Stimulated activated CD4-positive, alpha-beta T cell treated with anti-CD3 and anti-CD28 coated beads, Interleukin-4, amount 100 ng/mL, for 1 hour (primary cell): ENCODE results near the gene UCHL5.
A peak's percentile ranks its signal among the peaks of the same experiment; 100 is the strongest.

Source experiments
- DNase-seq: peaks from one replicate; pipeline ENCODE4 v3.0.0-alpha.2; 2020

UCHL5 gene, protein sequence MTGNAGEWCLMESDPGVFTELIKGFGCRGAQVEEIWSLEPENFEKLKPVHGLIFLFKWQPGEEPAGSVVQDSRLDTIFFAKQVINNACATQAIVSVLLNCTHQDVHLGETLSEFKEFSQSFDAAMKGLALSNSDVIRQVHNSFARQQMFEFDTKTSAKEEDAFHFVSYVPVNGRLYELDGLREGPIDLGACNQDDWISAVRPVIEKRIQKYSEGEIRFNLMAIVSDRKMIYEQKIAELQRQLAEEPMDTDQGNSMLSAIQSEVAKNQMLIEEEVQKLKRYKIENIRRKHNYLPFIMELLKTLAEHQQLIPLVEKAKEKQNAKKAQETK

DNA sequence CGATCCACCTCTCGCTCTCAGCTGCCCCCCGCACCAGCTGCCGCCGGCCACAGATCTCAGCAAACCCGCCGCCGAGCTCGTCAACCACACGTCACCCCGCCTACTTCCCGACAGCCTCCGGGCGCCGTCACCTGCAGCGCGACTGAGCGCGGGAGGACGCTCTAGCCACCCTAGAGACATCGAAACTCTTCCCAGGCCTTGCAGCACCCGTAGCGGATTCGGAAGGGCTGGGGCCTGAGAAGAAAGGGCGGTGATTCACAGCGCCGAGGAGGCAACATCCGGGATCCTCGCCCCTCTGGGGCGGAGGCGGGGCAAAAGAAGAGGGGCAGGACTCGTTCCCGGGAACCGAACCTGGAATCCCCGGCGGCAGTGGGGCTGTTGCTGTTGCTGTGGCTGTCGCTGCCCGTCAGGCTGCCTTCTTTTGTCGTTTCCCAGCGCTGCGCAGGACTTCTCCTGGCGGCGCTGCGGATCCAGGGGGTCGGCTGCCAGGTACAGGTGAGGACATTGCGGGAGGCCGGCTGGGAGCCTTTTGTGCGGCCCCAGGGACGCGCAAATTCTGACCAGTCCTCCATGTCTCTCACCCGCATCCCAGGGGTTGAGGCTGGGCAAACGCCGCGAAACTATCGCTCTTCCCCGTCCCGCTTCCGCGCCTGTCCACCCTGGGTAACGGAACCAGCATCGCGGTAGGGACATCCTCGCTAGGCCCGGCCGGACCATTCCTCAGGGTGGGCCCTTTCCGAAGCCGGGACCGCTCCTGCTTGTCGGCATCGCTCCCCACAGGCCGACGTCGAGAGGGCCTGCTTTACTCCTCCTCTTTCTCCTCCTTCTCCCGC is at the start of gene UCHL5, which contains the start of gene RO60:
Gene UCHL5 (minus strand): TSS at position 79 of the 833 bp plus-strand sequence. CDS start 100 bp downstream, outside the sequence.
Gene RO60 (plus strand): TSS at position 331 of the 833 bp plus-strand sequence. CDS start 9,443 bp downstream, outside the sequence.
- peak; percentile 93 for DNase-seq

DNA sequence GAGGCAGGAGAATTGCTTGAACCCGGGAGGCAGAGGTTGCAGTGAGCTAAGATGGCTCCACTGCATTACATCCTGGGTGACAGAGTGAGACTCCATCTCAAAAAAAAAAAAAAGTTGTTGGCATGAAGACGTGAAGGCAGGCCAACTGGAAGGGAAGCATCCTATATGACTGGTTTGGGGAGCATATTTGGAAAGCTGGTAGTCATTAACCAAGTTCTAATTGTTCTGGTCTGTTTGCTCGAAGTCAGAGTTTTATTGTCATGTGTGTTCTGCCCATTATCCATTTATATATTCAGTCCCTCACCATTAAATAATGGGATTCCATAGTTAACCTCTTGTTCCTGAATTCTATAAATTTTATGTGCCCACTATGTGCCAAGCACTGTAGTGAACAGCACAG is 49.3 kb upstream of the UCHL5 start:
- no peak for DNase-seq

DNA sequence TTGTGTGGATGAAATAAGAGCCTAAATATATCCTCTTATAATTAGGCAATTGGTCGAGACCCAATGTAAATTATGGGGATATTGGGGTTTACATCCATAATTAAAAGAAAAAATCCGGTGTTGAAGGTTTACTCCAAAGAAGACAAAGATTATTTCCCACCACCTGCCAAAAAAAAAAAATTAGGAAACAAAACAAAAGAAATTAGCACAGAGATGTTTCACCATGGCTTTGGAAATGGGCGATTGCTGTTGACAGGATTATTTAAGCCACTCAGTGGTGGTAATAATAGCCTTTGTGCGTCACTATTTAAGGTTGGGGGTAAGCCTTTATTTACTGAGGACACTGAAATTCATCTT is 46.6 kb upstream of the UCHL5 start:
- no peak for DNase-seq

DNA sequence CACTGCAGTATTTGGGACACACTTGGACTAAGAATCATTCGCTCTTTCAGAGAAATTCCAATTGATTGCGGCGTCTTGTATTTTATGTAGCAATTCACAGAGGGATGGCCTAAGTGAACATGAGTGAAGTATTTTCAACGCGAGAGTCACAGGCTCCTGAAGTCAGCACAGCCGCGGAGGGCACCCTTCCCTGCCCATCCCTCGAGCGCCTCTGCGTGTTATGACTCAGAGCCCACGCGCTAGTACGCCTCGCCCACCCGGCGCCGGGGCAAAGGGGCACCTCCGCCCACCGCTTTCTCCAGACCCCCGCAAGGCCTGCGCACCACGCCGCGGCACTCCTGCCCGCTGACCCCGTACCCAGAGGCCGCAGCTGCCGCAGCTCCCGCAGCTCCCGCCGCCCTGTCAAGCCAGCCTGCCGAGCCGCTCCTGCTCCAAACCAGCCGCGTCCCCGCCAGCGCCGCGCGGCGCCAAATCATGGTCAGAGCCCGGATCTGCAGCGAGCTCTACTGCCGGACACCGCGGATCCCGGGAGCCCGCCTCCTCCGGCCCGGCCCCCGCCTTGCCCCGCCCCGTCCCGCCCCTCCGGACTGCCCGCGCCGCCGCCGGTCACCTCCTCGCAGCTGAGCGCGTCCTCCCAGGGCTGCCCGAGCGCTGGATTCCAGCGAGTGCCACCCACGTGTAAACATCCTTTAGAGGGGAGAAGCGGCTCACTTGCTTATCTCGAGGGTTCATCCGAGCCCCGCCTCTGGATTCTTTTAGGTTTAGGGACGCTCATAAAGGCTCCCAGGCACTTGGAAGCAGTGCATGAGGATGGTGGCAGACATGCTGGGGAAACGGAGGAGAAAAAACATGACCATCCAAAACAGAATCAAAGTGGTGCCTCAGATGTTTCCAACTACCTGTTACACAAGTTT is 46.0 kb upstream of the UCHL5 start, which contains the start of gene GLRX2:
Gene GLRX2 (minus strand): TSS at position 508 of the 914 bp plus-strand sequence. CDS start 32 bp downstream, at position 476.
- peak; percentile 64 for DNase-seq

DNA sequence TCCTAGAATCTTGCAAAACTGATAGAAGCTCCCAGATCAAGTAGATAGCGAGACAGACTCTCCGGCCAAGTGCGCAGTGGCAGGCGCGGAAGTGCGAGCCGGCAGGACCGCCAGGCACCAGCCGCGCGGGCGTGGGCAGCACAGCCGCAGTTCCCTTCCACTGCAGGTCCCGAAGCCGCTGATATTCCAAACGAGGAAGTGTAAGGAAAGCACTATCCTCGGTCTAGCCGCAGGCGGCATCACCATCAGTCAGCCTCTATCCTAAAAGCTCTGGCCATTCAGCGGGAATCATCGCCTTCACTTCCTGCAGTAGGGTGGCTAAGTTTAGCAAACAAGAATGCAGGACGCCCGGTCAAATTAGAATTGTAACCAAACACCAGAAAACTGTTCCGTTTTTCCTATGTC is 45.3 kb upstream of the UCHL5 start:
- peak; percentile 21 for DNase-seq

DNA sequence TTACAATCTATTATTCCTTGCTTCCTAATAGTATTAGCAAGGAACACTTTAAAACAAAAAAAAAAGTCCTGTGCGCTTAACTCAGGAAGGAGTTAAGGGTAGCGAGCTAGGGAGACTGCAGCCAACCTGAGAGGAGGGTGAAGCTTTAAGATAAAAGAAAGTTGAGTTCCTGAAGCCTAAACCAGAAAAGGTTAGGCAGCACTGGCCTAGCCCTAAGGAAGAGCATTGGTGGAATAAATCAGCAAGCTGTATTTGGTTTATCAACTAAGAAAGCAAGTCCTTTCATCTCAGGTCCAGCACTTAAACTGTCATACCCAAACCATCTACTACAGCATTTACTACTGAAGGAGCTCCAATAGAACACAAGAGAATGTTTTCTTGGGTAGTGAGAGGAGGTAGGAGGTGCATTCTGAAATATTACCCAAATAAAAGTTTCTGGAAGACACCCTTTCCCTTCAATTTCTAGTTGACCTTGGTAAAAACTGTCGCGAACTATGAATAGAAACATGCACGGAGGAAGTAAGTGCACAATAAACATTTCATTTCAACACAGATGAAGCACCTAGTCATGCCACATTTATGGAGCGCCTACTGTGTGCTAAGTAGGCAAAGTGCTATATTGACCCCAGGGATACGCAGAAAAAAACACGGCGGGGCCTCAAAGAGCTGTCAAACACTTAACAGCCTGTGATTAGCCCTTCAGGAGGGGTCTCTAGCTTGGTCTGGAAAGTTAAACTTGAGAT is 44.8 kb upstream of the UCHL5 start:
- DNase-seq: no peak

DNA sequence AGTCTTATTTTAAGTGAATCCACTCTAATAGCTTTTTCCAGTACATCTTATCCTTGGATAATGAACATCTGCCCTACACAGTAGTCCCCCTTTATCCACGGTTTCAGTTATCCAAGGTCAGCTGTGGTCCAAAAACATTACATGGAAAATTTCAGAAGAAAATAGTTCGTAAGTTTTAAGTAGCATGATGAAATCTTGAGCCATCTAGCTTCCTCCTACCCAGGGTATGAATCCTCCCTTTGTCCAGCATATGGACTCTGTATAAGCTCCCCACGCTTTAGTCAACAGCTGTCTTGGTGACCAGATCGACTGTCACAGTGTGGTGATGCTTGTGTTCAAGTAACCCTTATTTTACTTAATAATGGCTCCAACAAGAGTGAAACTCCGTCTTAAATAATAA is 43.5 kb upstream of the UCHL5 start:
- DNase-seq: no peak

DNA sequence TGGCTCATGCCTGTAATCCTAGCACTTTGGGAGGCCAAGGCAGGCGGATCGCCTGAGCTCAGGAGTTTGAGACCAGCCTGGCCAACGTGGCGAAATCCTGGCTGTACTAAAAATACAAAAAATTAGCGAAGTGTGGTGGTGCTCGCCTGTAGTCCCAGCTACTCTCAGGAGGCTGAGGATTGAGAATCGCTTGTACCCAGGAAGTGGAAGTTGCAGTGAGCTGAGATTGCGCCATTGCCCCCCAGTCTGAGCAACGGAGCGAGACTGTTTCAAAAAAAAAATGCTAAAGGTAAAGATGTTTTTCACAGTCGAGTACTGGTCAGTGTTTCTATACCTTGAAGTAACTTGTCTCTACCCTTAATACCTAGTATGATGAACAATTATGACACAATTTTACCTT is 35.0 kb upstream of the UCHL5 start:
- DNase-seq: no peak

DNA sequence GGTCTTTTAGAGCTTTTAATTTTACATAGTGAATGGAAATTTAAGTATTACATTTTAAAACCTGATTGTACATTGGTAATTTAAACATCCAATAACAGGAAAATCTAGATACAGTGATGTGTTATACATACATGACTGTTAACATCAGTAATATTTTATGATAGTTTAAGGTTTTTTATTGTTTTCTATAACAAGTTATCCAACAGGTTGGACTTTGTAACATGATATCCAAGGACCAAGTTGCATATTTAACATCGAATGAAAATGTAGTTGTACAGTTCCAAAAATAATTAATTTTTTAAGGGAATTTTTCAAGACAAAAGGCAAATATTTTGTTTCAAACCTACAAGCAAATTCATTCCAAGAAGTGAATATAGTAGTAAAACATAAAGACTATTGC is 31.7 kb upstream of the UCHL5 start:
- DNase-seq: no peak

DNA sequence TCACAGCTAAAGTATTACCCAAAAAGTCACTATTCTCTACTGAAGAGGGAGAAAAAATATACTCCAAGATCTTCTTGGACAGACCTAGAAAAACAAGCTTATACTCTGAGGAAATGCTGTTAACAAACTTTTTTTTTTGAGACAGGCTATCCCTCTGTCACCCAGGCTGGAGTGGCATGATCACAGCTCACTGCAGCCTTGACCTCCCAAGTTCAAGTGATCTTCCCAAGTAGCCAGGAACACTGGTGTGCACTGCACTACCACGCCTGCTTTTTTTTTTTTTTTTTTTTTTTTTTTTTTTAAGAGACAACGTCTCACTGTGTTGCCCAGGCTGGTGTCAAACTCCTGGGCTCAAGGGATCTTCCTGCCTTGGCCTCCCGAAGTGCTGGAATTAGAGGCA is 28.7 kb upstream of the UCHL5 start:
- no peak for DNase-seq

DNA sequence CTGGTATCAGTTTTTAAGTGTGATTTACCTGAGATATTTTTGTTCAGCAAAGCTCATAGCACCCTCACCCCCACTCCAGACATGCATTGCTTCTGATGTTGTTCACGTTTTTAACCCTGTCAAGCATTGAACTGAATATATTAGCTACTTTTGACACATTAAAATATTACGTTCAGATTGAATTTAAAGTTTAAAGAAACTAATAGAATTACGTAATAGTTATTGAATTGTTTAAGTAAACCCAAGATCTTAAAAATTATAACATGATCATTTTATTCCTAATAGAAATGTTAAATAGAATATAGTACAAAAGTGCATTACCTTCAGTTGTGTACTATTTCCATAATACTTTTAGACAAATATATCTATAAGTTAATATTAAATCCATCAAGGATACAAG is 27.2 kb upstream of the UCHL5 start:
- DNase-seq: no peak

DNA sequence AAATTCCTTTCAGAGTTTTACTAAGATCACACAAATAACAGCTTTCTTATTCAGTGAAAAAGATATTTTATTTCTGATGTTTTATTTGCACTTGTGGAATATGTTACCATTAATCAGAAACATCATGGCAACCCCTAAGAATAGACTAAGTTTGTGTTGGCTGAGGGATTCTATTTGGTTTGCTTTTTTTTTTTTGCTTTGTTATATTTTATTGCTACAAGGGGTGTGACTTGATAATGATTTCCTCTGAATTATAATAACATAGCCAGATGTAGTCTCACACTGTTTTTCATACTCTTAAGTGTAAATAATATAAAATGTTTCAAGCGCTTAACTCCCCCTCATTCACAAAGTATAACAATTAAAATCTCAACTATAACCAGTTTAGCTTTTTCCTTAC is 26.1 kb upstream of the UCHL5 start:
- no peak for DNase-seq

DNA sequence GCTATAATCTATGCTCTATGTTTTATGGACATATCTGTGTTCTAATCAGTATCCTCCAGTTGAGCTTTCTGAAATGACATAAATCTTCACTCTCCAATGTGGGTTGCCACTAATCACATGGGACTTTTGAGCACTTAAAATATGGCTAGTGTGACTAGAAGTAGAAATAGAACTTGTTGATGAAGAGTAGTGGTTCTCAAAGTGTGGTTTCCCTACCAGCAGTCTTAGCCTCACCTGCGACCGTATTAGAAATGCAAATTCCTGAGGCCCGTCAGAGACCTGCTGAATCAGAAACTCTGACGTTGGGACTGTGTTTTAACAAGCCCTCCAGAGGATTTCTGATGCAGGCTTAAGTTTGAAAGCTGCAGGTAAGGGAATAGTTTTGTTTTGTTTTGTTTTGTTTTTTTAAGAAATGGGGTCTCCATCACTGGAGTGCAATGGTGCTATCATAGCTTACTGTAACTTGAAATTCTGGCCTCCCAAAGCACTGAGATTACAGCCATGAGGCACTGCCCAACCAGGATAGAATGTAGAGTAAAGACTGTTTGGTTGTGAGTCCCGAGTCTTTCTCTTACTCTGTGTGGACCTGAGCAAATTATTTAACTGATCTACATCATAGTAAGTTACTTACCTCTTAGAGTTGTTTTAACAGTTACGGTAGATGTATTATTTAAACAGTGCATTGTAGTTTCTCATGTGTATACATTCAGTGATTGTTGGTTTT is 24.4 kb upstream of the UCHL5 start:
- no peak for DNase-seq

DNA sequence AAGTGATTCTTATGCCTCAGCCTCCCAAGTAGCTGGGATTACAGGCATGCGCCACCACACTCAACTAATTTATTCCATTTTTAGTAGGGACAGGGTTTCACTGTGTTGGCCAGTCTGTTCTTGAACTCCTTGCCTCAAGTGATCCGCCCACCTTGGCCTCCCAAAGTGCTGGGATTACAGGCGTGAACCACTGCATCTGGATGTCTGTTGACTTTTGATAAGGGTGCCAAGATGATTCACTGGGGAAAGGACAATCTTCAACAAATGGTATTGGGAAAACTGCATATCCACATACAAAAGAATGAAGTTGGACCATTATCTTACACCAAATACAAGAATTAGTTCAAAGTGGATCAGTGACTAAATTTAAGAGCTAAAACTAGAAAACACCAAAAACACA is 20.0 kb upstream of the UCHL5 start:
- no peak for DNase-seq

DNA sequence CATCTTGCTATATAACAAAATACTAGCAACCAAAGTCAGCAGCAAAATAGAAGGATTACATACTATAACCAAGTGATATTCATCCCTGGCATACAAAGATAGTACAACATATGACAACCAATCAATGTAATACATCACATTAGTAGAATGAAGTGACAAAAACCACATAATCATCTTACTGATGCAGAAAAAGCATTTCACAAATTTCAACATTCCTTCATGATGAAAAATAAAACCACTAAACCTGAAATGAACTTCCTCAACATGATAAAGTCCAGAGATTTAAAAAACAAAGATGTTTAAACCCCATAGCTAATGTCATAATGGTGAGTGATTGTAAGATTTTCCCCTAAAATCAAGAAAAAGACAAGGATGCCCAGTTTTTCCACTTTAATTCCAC is 18.8 kb upstream of the UCHL5 start:
- no peak for DNase-seq

DNA sequence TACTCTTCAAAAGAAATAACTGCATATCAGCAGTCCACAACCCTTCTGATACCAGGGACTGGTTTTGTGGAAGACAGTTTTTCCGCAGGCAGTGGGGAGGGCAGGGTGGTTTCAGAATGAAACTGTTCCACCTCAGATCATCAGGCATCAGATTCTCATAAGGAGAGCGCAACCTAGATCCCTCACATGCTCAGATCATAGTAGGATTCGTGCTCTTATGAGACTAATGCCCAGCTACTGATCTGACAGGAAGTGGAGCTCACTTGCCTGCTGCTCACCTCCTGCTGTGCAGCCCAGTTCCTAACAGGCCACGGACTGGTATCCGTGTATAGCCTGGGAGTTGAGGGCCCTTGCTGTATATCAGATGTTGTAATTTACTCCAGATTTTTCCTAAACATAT is 11.8 kb upstream of the UCHL5 start:
- no peak for DNase-seq

DNA sequence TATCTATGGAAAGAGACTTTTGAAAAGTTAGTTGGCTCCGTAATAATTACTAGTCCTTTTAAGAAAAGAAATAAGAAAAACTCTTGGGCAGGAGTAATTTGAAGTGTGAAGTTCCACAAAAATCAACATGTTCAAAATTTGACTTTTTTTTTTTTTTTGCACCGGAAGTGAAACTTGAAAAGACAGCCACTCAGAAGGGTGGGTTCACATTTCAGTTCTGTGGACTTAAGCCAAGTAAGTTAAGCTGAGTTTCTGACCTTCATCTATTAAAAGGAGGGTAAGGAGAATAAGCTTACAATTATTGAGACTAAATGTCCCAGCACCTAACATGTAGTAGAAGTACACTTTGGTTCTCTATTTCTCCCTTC is 11.2 kb upstream of the UCHL5 start:
- no peak for DNase-seq

DNA sequence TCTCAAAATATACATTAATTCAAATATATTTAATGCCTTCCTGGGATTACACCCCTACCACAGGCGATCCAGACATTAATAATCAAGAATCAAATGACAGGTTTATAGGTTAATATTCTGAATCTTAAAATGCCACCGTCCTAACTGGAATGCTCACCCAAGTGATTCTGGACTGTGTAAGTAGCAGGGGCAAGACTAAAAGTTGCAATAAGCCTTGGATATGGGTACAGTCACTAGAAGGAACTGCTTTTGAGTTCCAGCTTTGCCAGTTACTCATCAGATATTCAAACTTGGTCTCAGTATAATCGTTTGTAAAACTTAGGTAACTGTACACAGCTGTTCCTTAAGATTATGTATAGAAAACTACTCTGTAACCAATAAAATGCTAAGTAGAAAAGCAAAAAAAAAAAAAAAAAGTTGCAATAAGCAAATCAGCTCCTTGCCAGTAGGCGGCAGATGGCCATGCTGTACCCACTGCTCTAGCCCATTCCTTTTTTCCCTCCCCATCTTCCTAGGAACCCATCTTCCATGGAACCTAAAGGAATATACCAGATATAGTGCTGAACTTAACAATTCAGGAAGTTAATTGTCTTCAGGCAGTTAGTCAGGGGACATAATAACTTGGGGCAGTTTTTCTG is 10.7 kb upstream of the UCHL5 start:
- no peak for DNase-seq

DNA sequence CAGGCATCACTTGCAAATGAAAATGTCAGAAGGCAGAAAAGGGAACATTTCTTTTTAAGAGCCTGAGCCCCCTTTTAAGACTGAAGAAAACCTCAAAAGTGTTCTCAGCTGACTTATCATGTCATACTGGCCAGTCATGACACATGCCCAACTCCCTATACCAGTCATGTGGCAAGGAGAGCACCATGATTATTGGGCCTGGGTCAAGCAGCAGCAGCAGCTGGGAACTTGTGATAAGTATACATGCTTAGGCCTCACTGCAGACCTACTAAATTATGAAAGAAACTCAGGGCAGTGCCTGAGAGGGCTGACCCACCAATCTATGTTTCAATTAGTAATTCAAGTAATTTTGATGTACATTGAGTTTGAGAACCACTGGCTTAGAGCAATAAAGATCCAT is 8.9 kb upstream of the UCHL5 start:
- no peak for DNase-seq

DNA sequence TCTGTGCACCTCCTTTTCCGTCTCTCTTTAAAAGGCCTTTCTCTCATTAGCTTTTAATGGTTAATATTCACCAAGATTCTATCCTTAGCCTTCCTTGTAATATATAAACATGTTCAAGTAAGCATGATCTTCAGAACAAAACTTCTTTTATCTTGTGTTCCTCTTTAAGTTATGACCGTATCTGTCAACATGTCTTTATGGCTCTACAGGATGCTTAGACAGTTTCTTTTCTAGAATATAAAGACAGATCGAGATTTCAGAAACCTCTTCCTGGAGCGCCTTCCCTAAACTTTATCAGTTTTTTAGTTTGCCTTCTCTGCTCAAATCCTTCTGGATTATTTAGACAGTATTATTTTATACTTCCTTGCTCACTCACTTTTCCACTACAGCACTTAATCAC is 7.4 kb upstream of the UCHL5 start:
- DNase-seq: no peak

DNA sequence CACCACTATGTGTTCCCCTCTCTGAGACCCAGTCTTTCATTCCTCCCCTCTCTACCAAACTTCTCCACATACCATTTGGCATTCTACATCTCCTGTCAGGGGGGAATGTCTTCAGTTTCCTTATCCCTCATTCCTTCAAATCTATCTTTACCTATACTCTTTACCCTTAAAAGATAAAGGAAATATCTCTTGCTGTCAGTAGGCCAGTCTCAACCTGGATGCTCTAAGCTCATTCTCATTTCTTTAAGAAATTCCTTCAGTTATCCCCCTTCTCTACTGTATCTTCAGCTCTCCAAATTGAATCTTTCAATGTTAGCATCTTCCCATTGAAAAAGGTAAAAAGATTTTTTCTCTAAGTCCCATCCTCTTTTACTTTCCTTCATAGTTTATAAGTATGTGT is 6.8 kb upstream of the UCHL5 start:
- DNase-seq: no peak
